GM19452 (cell line): ENCODE data around the gene FLT1.

Experiments used
- ATAC-seq: cut with Tn5 transposase; IDR thresholded peaks from one replicate; pipeline ENCODE4 v1.9.1; 2021; ENCODE audit not compliant: unreplicated experiment

FLT1 gene

DNA sequence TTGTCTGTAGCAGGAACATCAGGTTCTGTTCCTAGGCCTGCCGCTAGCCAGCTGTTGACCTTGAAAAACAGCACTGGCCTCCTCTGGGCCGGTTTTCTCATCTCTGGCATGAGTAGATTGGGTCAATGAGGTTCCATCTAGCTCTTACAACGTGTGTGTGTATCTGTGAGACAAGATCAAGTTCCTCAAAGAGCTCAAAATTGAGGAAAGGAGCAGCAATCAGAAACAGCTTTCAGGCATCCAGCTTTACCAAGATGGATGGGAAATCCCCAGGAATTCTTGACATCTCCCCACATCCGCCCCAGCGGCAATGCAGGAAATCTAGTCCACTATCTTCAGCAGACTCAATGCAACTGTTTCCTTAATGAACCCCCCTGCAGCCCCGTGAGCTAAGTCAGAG lies 4.9 kb downstream of the FLT1 start:
- no peak for ATAC-seq

DNA sequence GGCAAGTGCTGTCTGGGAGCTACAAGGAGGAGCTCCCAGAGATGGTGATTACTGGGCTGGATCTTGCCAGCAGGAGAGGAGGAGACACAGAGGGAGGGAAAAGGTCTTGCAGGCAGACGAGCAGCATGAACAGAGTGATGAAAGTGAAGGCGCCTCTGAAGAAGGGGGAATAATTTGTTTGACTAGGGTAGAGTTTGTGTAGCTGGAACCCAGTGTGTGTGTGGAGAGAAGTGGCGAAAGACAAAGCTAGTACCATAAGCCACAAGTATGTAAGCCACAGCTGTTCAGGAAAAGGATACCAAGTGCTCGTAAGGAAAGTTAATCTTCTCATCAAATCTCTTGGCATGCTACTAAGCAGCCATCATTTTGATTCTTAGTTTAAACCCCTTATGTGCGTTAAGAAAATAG lies 5.4 kb downstream of the FLT1 start:
- ATAC-seq, result no peak

- ATAC-seq, result no peak
These were observed 6.4 kb downstream of the FLT1 start for GRCh38 chr13:28488376-28489005.

GRCh38 chr13:28485996-28486543 lies 8.9 kb downstream of the FLT1 start:
- ATAC-seq, result no peak

- no peak for ATAC-seq
These were observed 9.4 kb downstream of the FLT1 start for GRCh38 chr13:28485551-28485950.

- ATAC-seq, result no peak
These were observed 9.8 kb downstream of the FLT1 start for GRCh38 chr13:28485097-28485496.

- ATAC-seq, result no peak
These were observed 11.5 kb downstream of the FLT1 start for GRCh38 chr13:28483313-28483931.

DNA sequence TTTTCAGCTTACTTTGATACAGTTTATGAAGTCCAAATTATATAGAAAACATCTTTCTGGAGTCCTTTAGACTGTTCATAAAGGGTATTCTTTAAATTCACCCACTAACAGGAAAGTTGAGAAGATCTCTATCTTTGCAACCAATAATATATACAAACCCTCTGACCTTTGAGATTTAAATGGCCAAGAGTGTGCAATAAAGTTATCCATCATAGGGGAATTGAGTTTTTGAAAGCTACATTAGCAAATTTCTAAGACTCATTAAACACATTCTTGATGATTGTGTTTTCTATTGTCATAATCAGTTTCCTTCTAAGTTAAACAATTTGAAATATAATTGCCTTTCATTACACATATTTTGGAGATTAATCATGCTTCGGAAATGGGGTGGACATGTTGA lies 15.9 kb downstream of the FLT1 start:
- ATAC-seq, result no peak

- no peak for ATAC-seq
These were observed 16.8 kb downstream of the FLT1 start for GRCh38 chr13:28478127-28478526.

- no peak for ATAC-seq
These were observed 17.3 kb downstream of the FLT1 start for GRCh38 chr13:28477709-28477973.

GRCh38 chr13:28476919-28477708 lies 17.8 kb downstream of the FLT1 start:
- ATAC-seq, result no peak

DNA sequence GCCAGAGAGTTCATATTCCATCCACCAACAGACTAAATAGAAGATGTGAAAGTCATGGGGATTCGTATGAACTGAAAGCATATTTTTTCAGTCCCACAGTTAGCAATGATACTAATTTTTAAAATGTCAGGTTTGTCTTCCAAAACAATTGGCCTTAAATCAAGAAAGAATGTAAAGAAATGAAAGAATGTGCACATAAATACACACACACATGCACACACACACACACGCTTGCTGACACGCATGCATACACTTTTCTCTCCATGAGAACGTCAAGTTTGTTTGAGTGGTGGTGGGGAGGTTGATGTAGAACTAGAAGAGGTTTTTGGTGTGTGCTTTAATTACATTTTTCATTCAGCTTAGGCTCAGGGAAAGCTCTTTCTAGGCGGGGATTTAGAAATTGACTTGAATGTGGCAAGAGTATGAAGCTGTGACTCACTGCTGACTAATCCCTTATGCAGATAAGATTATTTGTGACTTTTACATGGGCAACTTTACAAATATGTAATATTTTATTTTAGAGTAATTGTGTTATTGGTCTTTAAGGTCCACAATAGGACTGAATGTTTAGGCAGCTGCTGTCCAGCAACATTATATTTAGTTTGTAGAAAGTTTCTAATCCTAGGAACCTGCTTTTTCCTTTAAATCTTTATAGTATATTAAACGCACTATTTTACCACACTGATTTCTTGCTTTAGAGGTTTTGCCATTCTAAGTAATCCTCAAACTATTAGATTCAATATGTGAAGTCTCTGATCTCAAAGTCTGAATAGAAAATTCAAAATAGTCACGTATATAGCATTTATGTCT lies 18.8 kb downstream of the FLT1 start:
- no peak for ATAC-seq

DNA sequence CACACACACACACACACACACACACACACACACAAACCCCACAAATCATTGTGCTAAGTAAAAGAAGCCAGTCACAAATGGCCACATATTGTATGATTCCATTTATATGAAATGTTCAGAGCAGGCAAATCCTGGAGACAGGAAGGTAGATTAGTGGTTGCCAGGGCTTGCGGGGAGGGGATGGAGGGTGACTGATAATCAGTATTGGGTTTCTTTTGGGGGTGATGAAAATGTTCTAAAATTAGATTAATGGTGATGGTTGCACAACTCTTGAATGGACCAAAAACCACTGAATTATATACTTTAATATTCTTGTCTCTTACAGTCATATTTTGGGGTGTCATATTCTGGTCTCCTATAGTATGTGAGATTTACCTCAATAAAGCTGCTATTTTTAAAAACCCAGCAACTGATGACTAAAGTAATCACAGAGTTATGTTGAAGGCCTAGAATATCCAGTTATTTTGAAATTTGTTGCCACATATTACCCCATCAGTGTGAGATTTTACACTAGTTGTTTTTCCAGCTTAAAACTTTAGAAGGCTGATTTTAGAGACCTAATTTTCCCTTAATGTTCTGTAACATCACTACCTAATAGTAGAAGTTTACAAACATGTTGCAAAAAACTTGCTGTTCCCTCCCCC lies 20.3 kb downstream of the FLT1 start:
- no peak for ATAC-seq

DNA sequence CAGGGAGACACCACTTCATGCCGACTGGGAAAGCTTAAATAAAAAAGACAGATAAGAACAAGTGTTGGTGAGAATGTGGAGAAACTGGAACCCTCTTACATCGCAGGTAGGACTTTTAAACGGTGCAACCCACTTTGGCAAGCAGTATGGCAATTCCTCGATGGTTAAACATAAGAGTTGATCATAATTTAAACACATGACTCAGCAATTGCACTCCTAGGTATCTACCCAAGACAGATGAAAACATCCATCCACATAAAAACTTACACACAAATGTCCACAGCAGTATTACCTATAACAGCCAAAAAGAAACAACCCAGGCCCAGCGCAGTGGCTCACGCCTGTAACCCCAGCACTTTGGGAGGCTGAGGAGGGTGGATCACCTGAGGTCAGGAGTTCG lies 21.9 kb downstream of the FLT1 start:
- no peak for ATAC-seq

DNA sequence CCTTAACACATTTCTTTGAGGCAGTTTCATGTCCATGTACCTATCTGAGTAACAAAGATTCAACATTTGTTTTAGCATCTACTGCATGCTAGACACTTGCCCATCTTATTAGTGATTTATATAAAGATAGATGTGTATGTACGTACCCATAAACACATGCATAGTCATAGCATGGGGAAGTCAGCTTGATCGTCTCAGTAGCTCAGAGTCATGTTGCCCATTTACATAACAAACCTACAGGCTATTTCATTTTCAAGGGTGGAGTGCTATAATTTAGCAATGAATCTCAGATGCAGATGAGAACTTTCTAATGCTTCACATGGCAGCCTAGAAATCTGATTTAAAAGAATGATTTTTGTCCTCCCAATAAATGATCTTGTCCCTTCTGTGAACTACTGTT lies 23.5 kb downstream of the FLT1 start:
- no peak for ATAC-seq

DNA sequence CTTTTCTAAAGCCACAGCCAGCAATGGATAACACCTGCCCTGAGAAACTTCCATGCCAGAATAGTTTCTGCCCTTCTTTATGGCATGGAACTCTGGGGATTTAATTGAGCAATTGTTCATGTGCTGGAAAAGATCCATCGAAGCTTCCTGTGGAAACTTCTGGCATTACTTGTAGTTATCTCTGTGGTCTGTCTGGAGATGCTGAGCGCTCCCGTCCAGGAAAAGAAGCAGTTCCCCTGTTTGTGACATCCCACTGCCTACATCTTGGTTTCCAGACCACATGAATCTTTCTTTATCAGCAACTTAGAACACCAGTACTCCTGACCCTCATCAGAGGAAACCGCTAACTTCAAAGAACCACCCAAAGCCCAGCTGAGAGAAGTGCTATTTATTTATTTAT lies 24.6 kb downstream of the FLT1 start:
- ATAC-seq, result no peak

DNA sequence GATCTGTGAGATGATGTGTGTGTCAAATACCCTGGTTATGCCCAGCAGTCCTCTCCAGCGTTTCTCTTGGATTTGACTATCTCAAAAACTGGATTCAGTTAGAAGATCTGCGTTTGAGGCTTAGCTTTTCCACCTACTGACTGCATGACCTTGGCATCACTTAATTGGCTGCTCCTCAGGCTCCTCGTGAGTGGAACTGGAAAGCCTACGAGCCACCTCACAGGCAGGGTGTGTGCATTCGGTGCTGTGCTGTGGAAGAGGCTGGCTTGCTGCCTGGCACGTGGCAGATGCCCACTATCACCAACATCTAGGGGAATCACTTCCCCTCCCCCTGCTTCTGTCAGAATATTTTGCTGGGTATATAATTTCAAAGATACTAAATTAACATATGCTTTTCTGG lies 25.6 kb downstream of the FLT1 start:
- ATAC-seq, result no peak

GRCh38 chr13:28468023-28468915 lies 26.7 kb downstream of the FLT1 start:
- ATAC-seq, result no peak

- ATAC-seq, result no peak
These were observed 27.9 kb downstream of the FLT1 start for GRCh38 chr13:28467034-28467433.

GRCh38 chr13:28466151-28466550 lies 28.8 kb downstream of the FLT1 start:
- no peak for ATAC-seq
